ENCODE data around the gene DCHS2. TPM values are rescaled to one million over a fixed set of nuclear protein-coding genes. Genes with fewer than 3 reads are reported as not detected.

DCHS2 gene
- total and polyA plus RNA-seq, 2 experiments from 2014 or later, result 0.21 to 7.6 TPM

GRCh38 chr4:154425514-154425913 is 66.1 kb downstream of the DCHS2 start (continued):
- TF ChIP-seq REST (IDR thresholded peaks at IDR 0.05; ENCODE audit: unreplicated experiment) (no peak), EZH2 (IDR thresholded peaks at IDR 0.05; ENCODE audit: low read depth, unreplicated experiment) (no peak), CTCF (conservative IDR thresholded peaks at IDR 0.05; ENCODE audit: low read depth in 2 of 2) (no peak), JUNB (IDR thresholded peaks at IDR 0.05; ENCODE audit: unreplicated experiment) (no peak), ZNF331 (CRISPR knock-in tag; IDR thresholded peaks at IDR 0.05; ENCODE audit: low read depth) (no peak), POLR2AphosphoS5 (IDR thresholded peaks at IDR 0.05; ENCODE audit: low read depth) (no peak), ZNF114 (CRISPR knock-in tag; IDR thresholded peaks at IDR 0.05) (no peak)

- ATAC-seq, result no peak
- DNase-seq (ENCODE audit: low spot score), result no peak
- H3K4me1 Mint-ChIP-seq, result no peaks in the 10 kb centered on the region
- TF ChIP-seq POLR2AphosphoS5 (IDR thresholded peaks at IDR 0.05; ENCODE audit: low read depth) (no peak), NANOG (IDR thresholded peaks at IDR 0.05; ENCODE audit: borderline replicate concordance) (no peak), EZH2 (IDR thresholded peaks at IDR 0.05; ENCODE audit: low read depth, unreplicated experiment) (no peak), CTCF (conservative IDR thresholded peaks at IDR 0.05; ENCODE audit: low read depth in 2 of 2) (no peak), ZNF114 (CRISPR knock-in tag; IDR thresholded peaks at IDR 0.05) (no peak), STAT1 (IDR thresholded peaks at IDR 0.05; ENCODE audit: unreplicated experiment) (no peak)
- TF ChIP-seq, protein P1, sequence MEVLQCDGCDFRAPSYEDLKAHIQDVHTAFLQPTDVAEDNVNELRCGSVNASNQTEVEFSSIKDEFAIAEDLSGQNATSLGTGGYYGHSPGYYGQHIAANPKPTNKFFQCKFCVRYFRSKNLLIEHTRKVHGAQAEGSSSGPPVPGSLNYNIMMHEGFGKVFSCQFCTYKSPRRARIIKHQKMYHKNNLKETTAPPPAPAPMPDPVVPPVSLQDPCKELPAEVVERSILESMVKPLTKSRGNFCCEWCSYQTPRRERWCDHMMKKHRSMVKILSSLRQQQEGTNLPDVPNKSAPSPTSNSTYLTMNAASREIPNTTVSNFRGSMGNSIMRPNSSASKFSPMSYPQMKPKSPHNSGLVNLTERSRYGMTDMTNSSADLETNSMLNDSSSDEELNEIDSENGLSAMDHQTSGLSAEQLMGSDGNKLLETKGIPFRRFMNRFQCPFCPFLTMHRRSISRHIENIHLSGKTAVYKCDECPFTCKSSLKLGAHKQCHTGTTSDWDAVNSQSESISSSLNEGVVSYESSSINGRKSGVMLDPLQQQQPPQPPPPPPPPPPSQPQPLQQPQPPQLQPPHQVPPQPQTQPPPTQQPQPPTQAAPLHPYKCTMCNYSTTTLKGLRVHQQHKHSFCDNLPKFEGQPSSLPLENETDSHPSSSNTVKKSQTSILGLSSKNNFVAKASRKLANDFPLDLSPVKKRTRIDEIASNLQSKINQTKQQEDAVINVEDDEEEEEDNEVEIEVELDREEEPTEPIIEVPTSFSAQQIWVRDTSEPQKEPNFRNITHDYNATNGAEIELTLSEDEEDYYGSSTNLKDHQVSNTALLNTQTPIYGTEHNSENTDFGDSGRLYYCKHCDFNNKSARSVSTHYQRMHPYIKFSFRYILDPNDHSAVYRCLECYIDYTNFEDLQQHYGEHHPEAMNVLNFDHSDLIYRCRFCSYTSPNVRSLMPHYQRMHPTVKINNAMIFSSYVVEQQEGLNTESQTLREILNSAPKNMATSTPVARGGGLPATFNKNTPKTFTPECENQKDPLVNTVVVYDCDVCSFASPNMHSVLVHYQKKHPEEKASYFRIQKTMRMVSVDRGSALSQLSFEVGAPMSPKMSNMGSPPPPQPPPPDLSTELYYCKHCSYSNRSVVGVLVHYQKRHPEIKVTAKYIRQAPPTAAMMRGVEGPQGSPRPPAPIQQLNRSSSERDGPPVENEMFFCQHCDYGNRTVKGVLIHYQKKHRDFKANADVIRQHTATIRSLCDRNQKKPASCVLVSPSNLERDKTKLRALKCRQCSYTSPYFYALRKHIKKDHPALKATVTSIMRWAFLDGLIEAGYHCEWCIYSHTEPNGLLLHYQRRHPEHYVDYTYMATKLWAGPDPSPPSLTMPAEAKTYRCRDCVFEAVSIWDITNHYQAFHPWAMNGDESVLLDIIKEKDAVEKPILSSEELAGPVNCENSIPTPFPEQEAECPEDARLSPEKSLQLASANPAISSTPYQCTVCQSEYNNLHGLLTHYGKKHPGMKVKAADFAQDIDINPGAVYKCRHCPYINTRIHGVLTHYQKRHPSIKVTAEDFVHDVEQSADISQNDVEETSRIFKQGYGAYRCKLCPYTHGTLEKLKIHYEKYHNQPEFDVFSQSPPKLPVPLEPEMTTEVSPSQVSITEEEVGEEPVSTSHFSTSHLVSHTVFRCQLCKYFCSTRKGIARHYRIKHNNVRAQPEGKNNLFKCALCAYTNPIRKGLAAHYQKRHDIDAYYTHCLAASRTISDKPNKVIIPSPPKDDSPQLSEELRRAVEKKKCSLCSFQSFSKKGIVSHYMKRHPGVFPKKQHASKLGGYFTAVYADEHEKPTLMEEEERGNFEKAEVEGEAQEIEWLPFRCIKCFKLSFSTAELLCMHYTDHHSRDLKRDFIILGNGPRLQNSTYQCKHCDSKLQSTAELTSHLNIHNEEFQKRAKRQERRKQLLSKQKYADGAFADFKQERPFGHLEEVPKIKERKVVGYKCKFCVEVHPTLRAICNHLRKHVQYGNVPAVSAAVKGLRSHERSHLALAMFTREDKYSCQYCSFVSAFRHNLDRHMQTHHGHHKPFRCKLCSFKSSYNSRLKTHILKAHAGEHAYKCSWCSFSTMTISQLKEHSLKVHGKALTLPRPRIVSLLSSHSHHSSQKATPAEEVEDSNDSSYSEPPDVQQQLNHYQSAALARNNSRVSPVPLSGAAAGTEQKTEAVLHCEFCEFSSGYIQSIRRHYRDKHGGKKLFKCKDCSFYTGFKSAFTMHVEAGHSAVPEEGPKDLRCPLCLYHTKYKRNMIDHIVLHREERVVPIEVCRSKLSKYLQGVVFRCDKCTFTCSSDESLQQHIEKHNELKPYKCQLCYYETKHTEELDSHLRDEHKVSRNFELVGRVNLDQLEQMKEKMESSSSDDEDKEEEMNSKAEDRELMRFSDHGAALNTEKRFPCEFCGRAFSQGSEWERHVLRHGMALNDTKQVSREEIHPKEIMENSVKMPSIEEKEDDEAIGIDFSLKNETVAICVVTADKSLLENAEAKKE (CRISPR knock-in tag; IDR thresholded peaks at IDR 0.05), result no peak
Measured at GRCh38 chr4:154424810-154425484, 66.7 kb downstream of the DCHS2 start.

More at GRCh38 chr4:154424810-154425484, 66.7 kb downstream of the DCHS2 start:
- Histone ChIP-seq H2AFZ (no peak overlapping the region), H3K27ac (ENCODE audit: low read depth) (no peak overlapping the region), H3F3A (replicated peaks; ENCODE audit: low read depth) (no peaks in the 10 kb centered on the region), H3K79me2 (replicated peaks; ENCODE audit: insufficient read depth) (no peaks in the 10 kb centered on the region), H3K4me1 (ENCODE audit: insufficient read depth) (no peaks in the 10 kb centered on the region), H3K27me3 (ENCODE audit: insufficient read depth) (no peaks in the 10 kb centered on the region), H4K20me1 (replicated peaks; ENCODE audit: insufficient read depth) (no peaks in the 10 kb centered on the region), H3K4me2 (no peak overlapping the region), H3K4me3 (no peak overlapping the region), H3K36me3 (ENCODE audit: insufficient read depth) (no peaks in the 10 kb centered on the region), H3K9me2 (ENCODE audit: insufficient read depth) (no peaks in the 10 kb centered on the region)
- Mint-ChIP-seq H3K36me3 (ENCODE audit: low read depth) (no peaks in the 10 kb centered on the region), H3K27ac (no peak overlapping the region), H3K9me3 (no peaks in the 10 kb centered on the region), H3K4me3 (no peak overlapping the region), H3K27me3 (ENCODE audit: insufficient read depth, low read depth, poor library complexity) (no peaks in the 10 kb centered on the region)

Data from GM23338 (cell line).